GM12878 (cell line): ENCODE measurements around the gene RAET1G. TPM values are rescaled to one million over a fixed set of nuclear protein-coding genes. Genes with fewer than 3 reads are reported as not detected.
A peak's percentile ranks its signal among the peaks of the same experiment; 100 is the strongest.
"Not testable (repeated sequence)": the region's sequence is repeated elsewhere in the genome, so short reads cannot be mapped to it uniquely, and the experiment has no call there.

Source experiments
- ATAC-seq: fragments of 200-7000 bp; cut with Tn5 transposase; 3 replicates; pipeline ENCODE4 v1.9.1; 2020; ENCODE audit warnings: mild to moderate bottlenecking, moderate library complexity
- BruUV-seq: library from RNA; stranded (reverse); fragments of 400-500 nt; replicated peaks from 2 replicates; lab custom pipeline; 2021; lab: Mats Ljungman, UMichigan
- CTCF ChIA-PET: fragments of 300-600 bp; sonication (Branson Sonifier 250); formaldehyde crosslinking; extraction: SDS; loops from one replicate; lab custom pipeline; 2021; ENCODE audit warnings: inconsistent platforms; lab: Yijun Ruan, JAX
- POLR2A ChIA-PET: fragments of 350-600 bp; formaldehyde crosslinking; extraction: SDS; loops from one replicate; lab custom pipeline; 2021; ENCODE audit warnings: inconsistent platforms; lab: Charles Lee
- RAD21 ChIA-PET: fragments of 300-600 bp; sonication (Branson Sonifier 250); formaldehyde crosslinking; loops from one replicate; lab custom pipeline; 2023; ENCODE audit warnings: antibody characterized with exemption; ENCODE audit not compliant: unreplicated experiment; lab: Charles Lee
- SMC1A ChIA-PET: fragments of 300-600 bp; sonication (Branson Sonifier 250); formaldehyde crosslinking; loops from one replicate; lab custom pipeline; 2023; ENCODE audit not compliant: unreplicated experiment, uncharacterized antibody; lab: Charles Lee
- DNase-seq: peaks from one replicate; pipeline ENCODE4 v3.0.0-alpha.2; 2011; ENCODE audit warnings: low read depth, low spot score
- FAIRE-seq: peaks from 3 replicates; lab custom pipeline; 2011; peaks lifted over from hg19 to GRCh38; lab: Jason Lieb, UNC
- H2AFZ ChIP-seq: 2 replicates; pipeline ENCODE4 v1.6.0; 2011; ENCODE audit warnings: low read depth, low read length, control low read depth; ENCODE audit not compliant: control insufficient read depth
- H3K27ac ChIP-seq: 2 replicates; pipeline ENCODE4 v1.5.1; 2011; ENCODE audit warnings: control low read depth; ENCODE audit not compliant: control insufficient read depth, insufficient read depth
- H3K27me3 ChIP-seq, 2 experiments: replicated peaks in 1 of 2; 2 replicates each; pipeline versions ENCODE4 v1.6.0 to v1.6.1; 2011; ENCODE audit warnings: low read length in 1 of 2; ENCODE audit not compliant: control insufficient read depth in 2 of 2, insufficient read depth in 2 of 2
- H3K36me3 ChIP-seq, 2 experiments: 2 replicates each; pipeline ENCODE4 v1.5.1; 2011; ENCODE audit warnings: low read length in 1 of 2; ENCODE audit not compliant: control insufficient read depth in 2 of 2, insufficient read depth in 2 of 2
- H3K4me1 ChIP-seq: 2 replicates; pipeline ENCODE4 v1.6.1; 2011; ENCODE audit warnings: mild to moderate bottlenecking, low read length, moderate library complexity, mixed read lengths; ENCODE audit not compliant: control insufficient read depth, insufficient read depth
- H3K4me2 ChIP-seq: 2 replicates; pipeline ENCODE4 v1.6.0; 2011; ENCODE audit warnings: control low read depth; ENCODE audit not compliant: control insufficient read depth, insufficient read depth
- H3K4me3 ChIP-seq: fragments of 200-600 bp; sonication (generic); 2 replicates; pipeline ENCODE4 v1.5.1; 2016
- H3K79me2 ChIP-seq: 2 replicates; pipeline ENCODE4 v1.6.0; 2011; ENCODE audit warnings: low read length; ENCODE audit not compliant: control insufficient read depth, insufficient read depth
- H3K9ac ChIP-seq: 2 replicates; pipeline ENCODE4 v1.8.0; 2011; ENCODE audit warnings: low read length, control low read depth, mixed read lengths; ENCODE audit not compliant: control insufficient read depth, insufficient read depth
- H3K9me3 ChIP-seq: replicated peaks from 3 replicates; pipeline ENCODE4 v1.5.1; 2011; ENCODE audit warnings: mild to moderate bottlenecking, low read length; ENCODE audit not compliant: control insufficient read depth, insufficient read depth
- H4K20me1 ChIP-seq: 2 replicates; pipeline ENCODE4 v1.6.0; 2011; ENCODE audit not compliant: control insufficient read depth, insufficient read depth
- ATF7 ChIP-seq: fragments of 450-650 bp; IDR thresholded peaks from 2 replicates; pipeline ENCODE4 v1.6.1; 2016; ENCODE audit warnings: low read depth, mild to moderate bottlenecking
- CHD2 ChIP-seq: IDR thresholded peaks from 2 replicates; pipeline ENCODE4 v1.6.1; 2011; ENCODE audit warnings: low read depth, low read length, improper control_type of control experiment, borderline replicate concordance
- E2F4 ChIP-seq: IDR thresholded peaks from 2 replicates; pipeline ENCODE4 v1.6.1; 2012; ENCODE audit warnings: low read depth, low read length, improper control_type of control experiment
- FOS ChIP-seq: IDR thresholded peaks from 3 replicates; pipeline ENCODE4 v1.6.1; 2011; ENCODE audit warnings: borderline replicate concordance; ENCODE audit not compliant: insufficient read length; ENCODE audit errors: extremely low read depth
- HDAC6 ChIP-seq: fragments of 200-600 bp; sonication (generic); IDR thresholded peaks from one replicate; pipeline ENCODE4 v1.8.0; 2017; ENCODE audit warnings: antibody characterized with exemption; ENCODE audit not compliant: unreplicated experiment
- IRF4 ChIP-seq: IDR thresholded peaks from 2 replicates; pipeline ENCODE4 v1.6.1; 2011; ENCODE audit warnings: low read depth, low read length
- KAT2A ChIP-seq: conservative IDR thresholded peaks from 2 replicates; pipeline ENCODE4 v1.6.1; 2011; ENCODE audit warnings: low read depth, low read length; ENCODE audit not compliant: control insufficient read depth
- MXI1 ChIP-seq: fragments of 150-350 bp; IDR thresholded peaks from 2 replicates; pipeline ENCODE4 v1.6.1; 2011; ENCODE audit warnings: low read depth, mild to moderate bottlenecking, inconsistent platforms, low read length, improper control_type of control experiment
- NFYA ChIP-seq: IDR thresholded peaks from 2 replicates; pipeline ENCODE4 v1.6.1; 2011; ENCODE audit warnings: low read depth, mild to moderate bottlenecking, low read length, improper control_type of control experiment, borderline replicate concordance
- POLR2A ChIP-seq: IDR thresholded peaks from 2 replicates; pipeline ENCODE4 v1.6.1; 2011; ENCODE audit warnings: low read depth, mild to moderate bottlenecking, low read length
- RB1 ChIP-seq: fragments of 450-650 bp; formaldehyde crosslinking; IDR thresholded peaks from 2 replicates; pipeline ENCODE4 v1.6.1; 2017; ENCODE audit warnings: mild to moderate bottlenecking, borderline replicate concordance
- STAT1 ChIP-seq: fragments of 450-650 bp; conservative IDR thresholded peaks from 2 replicates; pipeline ENCODE4 v1.6.1; 2014; ENCODE audit warnings: antibody characterized with exemption, mild to moderate bottlenecking
- ZBED1 ChIP-seq: IDR thresholded peaks from 2 replicates; pipeline ENCODE4 v1.6.1; 2016; ENCODE audit warnings: borderline replicate concordance
- ZNF622 ChIP-seq: fragments of 450-650 bp; IDR thresholded peaks from 2 replicates; pipeline ENCODE4 v1.6.1; 2017; ENCODE audit warnings: mild to moderate bottlenecking, inconsistent platforms
- WGBS: methylation state at CpG from one replicate; pipeline ENCODE4 v1.1.6; 2016; ENCODE audit warnings: low lambda C conversion rate; ENCODE audit not compliant: insufficient replicate concordance, insufficient coverage; ENCODE audit errors: missing lambda C conversion rate; 5-methylcytosine and 5-hydroxymethylcytosine counted together
- in situ Hi-C: fragments of 300-500 bp; cut with MboI; formaldehyde crosslinking; loops from 9 replicates; pipeline ENCODE4 v1.14.3; 2018; ENCODE audit warnings: mixed read lengths
- intact Hi-C: fragments of 100-400 bp; cut with micrococcal nuclease; formaldehyde crosslinking; loops from one replicate; pipeline ENCODE4 v1.14.2; 2022; ENCODE audit not compliant: unreplicated experiment
- polyA plus RNA-seq, 11 experiments: library from polyadenylated mRNA; depleted of rRNA in 4 of 11; unstranded in 6 of 11; stranded (reverse) in 5 of 11; fragments of >200 nt; fragmentation: Nextera tagmentation in 4 of 11; fragmentation: Illumina TruSeq in 1 of 11; extraction: Ambion mirVana in 4 of 11; extraction: Trizol in 1 of 11; gene quantifications; 1 replicate in 1 of 11; 2 replicates in 10 of 11; pipeline versions ENCODE4 v1.2.1 to v1.2.3, GENCODE V29; 2011 to 2016; ENCODE audit warnings: inconsistent platforms in 2 of 11, missing spikeins in 2 of 11, low read depth in 1 of 11
- total RNA-seq, 4 experiments: library from RNA; depleted of rRNA in 3 of 4; stranded (reverse); fragments of >200 nt in 3 of 4; fragmentation: Illumina TruSeq in 1 of 4; extraction: Trizol in 1 of 4; gene quantifications; 2 replicates each; pipeline versions ENCODE4 v1.2.1 to v1.2.3, GENCODE V29; 2013 to 2021

Gene RAET1G
- total and polyA plus RNA-seq, 10 of the 15 experiments (the other 5 are each of a cell fraction or from before 2014, with no cell fraction given), result not detected

GRCh38 chr6:149969635-149970034 is 46.7 kb upstream of the RAET1G start:
- ChIA-PET CTCF (interaction anchor here (0.6 kb wide), 1 partner anchor 87 kb away, joined by 3 read pairs; no protein-coding TSS in a partner anchor), SMC1A (interaction anchor here (1.0 kb wide), 1 partner anchor 83 kb away, joined by 3 read pairs; no protein-coding TSS in a partner anchor)
- BruUV-seq, result no TSS peak

DNA sequence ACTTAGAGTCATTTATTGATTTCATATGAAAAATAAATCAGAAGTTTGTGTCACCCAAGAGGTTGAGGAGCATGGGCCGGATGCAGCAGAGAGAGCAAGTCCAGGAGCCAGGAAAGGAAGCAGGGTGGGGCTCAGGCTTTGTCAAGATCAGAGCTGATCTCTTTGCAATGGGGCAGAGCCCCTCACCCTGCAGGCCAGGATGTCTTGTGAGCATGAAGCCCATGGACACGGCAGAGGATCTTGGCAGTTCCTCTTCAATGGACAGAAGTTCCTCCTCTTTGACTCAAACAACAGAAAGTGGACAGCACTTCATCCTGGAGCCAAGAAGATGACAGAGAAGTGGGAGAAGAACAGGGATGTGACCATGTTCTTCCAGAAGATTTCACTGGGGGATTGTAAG is 46.0 kb upstream of the RAET1G start:
- CTCF ChIA-PET, H3K9ac ChIP-seq, H3K4me1 ChIP-seq, RAD21 ChIA-PET, SMC1A ChIA-PET, H3K36me3 ChIP-seq, BruUV-seq, H3K4me3 ChIP-seq, H2AFZ ChIP-seq, H3K27ac ChIP-seq, in situ Hi-C loops, POLR2A ChIA-PET, intact Hi-C loops, ATAC-seq, H3K4me2 ChIP-seq, H3K79me2 ChIP-seq, H4K20me1 ChIP-seq, DNase-seq: not testable (repeated sequence)
- WGBS, result 38% methylated on average over 2 of the region's 2 CpGs
- FAIRE-seq, result peak; percentile 49
- peaks cover 16% of the 10 kb centered on the region; the same call in 2 of the 3 replicates for H3K9me3 ChIP-seq
- peaks cover 13 to 17% of the 10 kb centered on the region in 2 experiments for H3K27me3 ChIP-seq

More at GRCh38 chr6:149969635-149970034, 46.7 kb upstream of the RAET1G start:
- H2AFZ ChIP-seq, result no peak overlapping the region
- no peaks in the 10 kb centered on the region for H4K20me1 ChIP-seq
- H3K9ac ChIP-seq, result no peak overlapping the region
- POLR2A ChIA-PET, result no interaction called here
- peaks cover 8% of the 10 kb centered on the region; the same call in 2 of the 3 replicates for H3K9me3 ChIP-seq
- no peaks in the 10 kb centered on the region for H3K36me3 ChIP-seq
- FAIRE-seq, result no peak
- no peak for TF ChIP-seq ZNF622
- no peak for TF ChIP-seq POLR2A
- TF ChIP-seq KAT2A, result no peak
- no peak for TF ChIP-seq STAT1
- TF ChIP-seq ATF7, result no peak
- TF ChIP-seq IRF4, result no peak
- no peak for TF ChIP-seq ZBED1
- no peak for TF ChIP-seq RB1
- TF ChIP-seq NFYA, result no peak
- TF ChIP-seq FOS, result no peak
- no peak for TF ChIP-seq E2F4
- no peak for TF ChIP-seq CHD2
- TF ChIP-seq MXI1, result no peak
- TF ChIP-seq HDAC6, result no peak
- TF ChIP-seq, all 136 proteins: peak for 0
- H3K4me2 ChIP-seq, result no peak overlapping the region
- H3K4me1 ChIP-seq, result no peaks in the 10 kb centered on the region
- DNase-seq (no peak), ATAC-seq (no peak)
- H3K79me2 ChIP-seq, result no peaks in the 10 kb centered on the region
- intact Hi-C loops (no loop called here), in situ Hi-C loops (no loop called here)
- RAD21 ChIA-PET, result no interaction called here
- no peak overlapping the region for H3K27ac ChIP-seq
- 0% methylated on average over 2 of the region's 2 CpGs for WGBS
- H3K27me3 ChIP-seq, result peaks cover 7 to 10% of the 10 kb centered on the region in 2 experiments
- no peak overlapping the region for H3K4me3 ChIP-seq
